HK-2 (cell line): Measurements from ENCODE around the gene BTN3A1.
"Not testable (repeated sequence)": the region's sequence is repeated elsewhere in the genome, so short reads cannot be mapped to it uniquely, and the experiment has no call there.

Experiments
- DNase-seq: peaks from one replicate; pipeline ENCODE4 v3.0.0-alpha.2; 2018; ENCODE audit not compliant: unreplicated experiment

Gene BTN3A1

DNA sequence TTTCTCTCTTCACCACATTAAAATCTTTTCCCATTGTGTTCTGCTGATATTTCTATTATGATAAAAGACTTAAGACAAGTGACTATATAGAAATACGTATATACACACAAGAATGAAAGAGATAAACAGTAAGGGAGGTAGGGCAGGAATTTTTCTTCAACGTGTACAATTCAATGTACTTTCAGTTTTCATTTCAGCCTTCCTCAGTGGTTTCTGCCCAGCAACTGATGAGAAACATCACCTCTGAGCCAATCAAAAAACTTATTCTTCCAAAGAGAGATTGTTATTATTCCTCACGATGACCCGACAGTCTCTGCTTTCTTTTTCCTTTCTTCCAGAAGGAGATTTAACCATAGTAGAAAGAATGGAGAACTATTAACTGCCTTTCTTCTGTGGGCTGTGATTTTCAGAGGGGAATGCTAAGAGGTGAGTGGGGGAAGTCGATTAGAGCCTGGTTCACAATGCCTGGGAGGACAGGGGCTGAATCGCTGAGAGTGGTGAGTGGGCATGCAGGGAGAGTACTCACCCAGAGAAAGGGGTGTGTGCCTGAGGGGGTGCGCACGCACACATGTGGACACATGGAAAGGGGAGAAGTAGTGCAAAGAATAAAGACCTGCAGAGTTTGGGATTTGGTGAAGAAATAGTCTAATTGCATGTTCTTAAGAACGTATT, at the start of gene BTN3A1:
Gene BTN3A1, plus strand, starts transcription at position 289 of the 672 bp plus-strand sequence. CDS start 3,289 bp downstream, outside the sequence.
- DNase-seq: peak; percentile 60

DNA sequence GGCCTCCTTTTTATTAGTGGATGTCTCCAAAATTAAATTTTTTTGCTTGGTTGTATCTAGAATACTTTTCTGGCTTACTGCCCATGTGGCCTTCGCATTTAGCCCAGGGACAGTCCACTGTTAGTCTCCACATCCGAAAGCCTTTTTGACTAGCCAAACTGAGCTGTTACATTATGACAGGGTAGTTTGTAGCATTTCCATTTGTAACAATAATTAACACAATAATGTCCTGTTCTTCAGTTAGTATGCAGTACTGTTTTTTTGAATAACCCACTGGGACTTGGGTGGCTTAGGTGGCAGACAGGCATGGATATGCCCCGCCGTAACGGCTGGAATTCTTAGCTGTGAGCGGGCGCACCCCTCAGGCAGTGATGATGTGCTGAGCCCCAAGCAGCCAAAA, 49.8 kb upstream of the BTN3A1 start:
- no peak for DNase-seq

DNA sequence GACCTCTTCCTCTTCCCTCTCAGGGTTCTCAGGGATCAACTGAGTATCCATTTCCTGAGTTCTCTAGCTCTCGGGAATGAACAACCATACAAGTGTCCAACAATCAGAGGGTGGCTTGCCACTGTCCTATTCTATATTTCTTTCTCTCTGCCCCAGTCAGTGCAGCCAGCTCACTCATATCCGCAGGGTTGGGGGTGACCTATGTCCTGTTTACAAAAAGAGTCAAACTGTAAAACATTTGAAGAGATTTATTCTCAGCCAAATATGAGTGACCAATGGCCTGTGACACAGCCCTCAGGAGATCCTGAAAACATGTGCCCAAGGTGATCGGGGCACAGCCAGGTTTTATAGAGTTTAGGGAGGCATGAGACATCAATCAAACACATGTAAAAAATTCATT, 47.9 kb upstream of the BTN3A1 start:
- no peak for DNase-seq

DNA sequence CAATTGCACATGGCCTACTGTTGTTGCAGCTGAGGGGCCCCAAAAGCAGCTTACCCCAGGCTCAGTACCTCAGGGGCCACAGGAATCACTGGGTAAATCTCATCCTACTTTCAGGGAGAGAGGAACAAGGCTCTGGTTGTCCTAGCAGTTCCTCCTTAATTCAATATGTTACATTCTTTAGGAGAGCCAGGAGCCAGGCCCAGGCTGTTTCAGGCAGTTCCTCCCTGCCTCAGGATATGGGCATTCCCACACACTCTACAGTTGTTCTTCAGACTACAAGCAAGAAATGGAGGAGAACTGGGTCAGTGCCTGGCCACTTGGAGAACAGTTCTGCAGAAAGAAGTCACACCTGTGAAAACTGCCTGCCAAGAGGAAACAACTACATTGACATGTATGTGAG, 46.7 kb upstream of the BTN3A1 start:
- DNase-seq: no peak

DNA sequence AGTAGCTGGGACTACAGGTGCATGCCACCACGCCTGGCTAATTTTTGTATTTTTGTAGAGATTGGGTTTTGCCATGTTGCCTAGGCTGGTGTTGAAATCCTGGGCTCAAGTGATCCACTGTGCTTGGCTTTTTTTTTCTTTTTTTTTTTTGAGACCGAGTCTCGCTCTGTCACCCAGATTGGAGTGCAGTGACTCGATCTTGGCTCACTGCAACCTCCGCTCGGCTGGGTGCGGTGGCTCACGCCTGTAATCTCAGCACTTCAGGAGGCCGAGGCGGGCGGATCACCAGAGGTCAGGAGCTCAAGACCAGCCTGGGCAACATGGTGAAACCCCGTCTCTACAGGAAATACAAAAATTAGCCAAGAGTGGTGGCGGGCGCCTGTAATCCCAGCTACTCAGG, 44.5 kb upstream of the BTN3A1 start:
- DNase-seq: not testable (repeated sequence)

DNA sequence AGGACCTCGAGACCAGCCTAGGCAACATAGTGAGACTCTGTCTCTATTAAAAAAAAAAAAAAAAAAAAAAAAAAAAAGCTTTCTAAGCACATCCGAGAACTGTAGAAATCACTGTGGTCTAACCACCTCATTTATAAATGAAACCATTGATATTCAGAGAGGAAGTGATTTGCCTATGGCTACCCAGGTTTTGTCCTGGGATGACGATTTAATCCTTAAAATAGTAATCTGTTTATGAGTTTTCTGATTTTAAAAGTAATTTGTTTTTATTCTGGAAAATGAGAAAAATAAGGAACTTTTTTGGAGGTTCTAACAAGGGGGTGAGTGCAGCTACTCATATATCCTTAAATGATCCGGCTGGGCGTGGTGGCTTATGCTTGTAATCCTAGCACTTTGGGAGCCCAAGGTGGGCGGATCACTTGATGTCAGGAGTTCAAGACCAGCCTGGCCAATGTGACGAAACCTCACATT, 43.5 kb upstream of the BTN3A1 start:
- no peak for DNase-seq

DNA sequence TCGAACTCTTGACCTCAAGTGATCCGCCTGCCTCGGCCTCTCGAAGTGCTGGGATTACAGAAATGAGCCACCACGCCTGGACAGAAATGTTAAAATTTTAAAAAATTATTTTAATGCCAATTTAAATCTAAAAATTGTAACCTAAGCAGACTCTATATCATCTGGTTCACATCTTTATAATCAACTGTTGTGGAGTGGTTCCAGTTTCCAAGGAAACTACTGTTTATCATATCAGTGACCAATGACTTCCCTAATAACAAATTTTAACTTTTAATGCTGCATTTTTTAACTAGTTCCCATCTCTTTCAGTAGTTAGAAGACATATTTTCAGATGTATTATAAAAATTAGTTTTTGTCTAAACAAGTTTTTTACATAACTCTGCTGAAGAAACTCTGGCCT, 42.3 kb upstream of the BTN3A1 start:
- no peak for DNase-seq

DNA sequence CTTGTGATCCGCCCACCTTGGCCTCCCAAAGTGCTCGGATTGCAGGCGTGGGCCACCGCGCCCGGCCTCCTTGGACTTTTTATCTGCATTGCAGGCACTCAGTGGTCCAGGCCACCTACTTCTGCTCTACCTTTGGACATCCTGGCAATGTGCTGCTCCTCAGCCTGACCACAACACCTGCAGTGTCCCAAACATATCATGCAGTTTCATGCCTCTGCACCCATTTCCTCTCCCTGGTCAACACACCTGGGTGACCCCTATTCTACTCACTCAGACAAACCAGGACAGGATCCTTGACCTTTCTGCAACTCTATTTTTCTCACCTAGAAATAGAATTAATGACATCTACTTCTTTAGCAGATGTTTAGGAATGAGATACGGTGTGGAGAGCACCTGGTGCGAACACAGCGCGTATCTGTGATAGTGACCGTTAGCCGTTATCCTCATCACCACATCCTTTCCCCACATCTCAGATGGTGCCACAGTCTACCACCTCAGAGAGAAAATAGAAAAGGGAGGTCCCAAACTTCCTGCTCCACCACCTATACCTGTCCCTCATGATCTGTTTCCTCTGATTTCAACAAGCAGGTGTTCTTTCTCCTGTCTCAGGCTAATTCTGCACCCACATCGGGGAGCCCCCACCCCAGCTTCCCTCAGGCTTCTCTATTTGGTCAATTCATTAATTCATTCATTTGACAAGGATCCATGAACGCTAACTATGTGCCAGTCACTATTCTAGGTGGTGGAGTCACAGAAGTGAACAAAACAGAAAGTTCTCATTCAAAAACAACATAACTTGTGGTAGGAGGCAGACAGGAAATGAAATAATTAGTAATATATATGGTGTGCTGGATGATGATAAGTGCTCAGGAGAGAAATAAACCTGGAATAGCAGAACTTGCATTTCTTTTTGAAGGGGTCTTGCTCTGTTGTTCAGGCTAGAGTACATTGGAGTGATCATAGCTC, 41.3 kb upstream of the BTN3A1 start:
- DNase-seq: no peak

DNA sequence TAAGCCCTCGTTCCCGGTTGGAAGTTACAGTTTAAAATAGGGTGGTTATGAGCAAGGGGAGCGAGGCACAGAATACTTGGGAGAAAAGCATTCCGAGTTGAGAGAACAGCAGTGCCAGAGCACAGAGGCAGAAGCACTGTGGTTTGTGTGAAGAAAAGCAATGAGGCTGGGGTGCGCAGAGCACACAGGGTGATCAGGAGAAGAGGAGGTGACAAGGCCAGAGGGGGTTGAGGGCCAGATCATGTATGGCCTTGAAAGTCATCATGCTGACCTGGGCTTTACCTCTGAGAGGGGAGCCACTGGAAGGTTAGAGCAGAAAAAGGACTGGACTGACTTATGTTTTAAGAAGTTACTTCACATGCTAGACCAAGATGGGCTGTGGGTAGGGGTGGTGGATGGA, 40.5 kb upstream of the BTN3A1 start:
- DNase-seq: no peak

DNA sequence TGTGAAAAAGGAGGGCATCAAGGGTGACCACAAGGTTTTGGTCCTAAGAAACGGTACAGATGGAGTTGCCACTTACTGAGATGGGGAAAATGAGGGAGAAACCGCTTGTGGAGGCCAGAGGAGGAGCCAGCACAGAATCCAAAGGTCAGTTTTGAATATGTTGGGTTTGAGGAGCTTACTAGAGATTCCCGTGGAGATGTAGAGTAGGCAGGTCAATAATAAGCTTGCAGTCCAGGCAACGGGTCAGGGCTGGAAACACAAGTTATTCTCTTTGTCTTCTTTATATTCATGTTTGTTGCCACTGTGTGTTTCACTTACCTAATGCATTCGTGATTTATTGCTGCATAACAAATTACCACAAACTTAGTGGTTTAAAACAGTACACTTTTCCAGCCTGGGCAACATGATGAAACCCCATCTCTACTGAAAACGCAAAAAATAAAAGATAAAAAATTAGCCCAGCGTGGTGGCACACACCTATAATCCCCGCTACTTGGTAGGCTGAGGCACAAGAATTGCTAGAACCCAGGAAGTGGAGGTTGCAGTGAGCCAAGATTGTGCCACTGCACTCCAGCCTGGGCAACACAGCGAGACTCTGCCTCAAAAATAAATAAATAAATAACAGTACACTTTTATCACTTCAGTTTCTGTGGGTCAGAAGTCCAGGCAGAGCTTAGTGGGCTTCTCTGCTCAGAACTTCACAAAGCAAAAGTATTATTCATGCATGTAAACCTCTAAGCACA, 39.8 kb upstream of the BTN3A1 start:
- DNase-seq: no peak

DNA sequence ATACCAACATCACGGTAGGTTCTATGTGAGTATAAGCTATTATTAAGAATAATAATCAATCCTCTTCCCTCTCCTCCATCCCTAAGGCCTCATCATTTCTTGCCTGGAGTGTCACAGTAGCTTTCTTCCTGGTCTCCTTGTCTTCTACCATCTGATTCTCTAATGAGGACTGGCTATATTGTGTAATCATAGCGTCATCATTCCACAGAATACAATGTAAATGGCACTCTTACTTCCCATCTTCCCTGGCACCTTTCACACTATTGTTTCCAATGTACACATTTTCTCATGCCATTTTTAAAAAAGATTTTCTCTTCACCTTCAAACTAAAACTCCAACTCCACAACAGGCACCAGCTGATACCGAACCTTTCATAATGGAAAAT, 39.2 kb upstream of the BTN3A1 start:
- DNase-seq: no peak

DNA sequence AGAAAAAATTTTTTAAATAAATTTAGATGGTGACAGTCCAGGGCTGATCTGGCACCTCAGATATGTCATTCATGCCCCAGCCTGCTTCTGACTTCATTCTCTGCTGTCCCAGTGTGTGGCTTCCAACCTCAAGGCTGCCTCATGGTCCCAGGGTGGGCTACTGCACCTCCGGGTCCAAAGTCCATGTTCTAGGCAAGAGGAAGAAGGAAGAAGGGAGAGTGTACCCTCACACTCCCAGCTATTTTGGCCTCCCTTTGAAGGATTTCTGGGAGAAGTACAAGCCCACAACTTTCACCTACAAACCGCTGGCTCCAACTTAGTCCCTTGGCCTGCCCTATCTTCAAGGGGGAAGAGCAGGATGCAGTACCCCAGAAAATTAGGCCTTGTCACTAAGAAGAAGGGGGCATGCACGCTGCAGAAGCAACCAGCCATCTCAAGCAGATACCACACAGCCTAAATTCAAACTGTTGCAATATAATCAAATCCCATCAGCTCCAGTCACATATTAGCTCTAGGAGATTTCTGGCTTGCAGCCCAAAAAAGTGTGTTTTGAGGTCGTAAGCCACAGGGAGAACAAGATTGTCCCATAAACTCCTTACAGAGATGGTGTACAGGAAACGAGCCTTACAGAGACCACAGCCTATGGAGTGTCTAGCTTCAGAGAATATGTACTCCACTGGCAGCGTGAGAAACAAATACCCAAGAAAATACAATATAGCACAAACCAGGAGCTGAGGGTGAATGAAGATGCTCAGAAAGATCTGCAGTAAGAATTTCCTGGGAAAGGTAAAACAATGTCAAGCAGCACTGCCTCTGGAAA, 38.0 kb upstream of the BTN3A1 start:
- DNase-seq: peak; percentile 5

DNA sequence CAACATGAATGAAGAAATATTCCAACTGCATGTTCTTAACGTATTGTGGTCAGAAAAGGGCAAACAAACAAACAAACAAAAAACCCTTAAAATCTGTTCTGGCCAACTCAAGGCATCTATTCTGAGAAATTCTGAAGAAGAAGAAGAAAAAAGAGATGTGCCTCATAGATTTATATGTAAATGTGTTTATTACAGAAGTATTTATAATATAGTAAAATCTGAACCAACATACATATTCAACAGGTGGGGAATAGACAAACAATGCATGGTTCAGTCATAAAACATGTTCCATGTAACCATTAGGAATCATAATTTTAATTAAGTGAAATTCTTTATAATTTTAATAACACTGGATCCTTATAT, 36.5 kb upstream of the BTN3A1 start:
- DNase-seq: no peak

DNA sequence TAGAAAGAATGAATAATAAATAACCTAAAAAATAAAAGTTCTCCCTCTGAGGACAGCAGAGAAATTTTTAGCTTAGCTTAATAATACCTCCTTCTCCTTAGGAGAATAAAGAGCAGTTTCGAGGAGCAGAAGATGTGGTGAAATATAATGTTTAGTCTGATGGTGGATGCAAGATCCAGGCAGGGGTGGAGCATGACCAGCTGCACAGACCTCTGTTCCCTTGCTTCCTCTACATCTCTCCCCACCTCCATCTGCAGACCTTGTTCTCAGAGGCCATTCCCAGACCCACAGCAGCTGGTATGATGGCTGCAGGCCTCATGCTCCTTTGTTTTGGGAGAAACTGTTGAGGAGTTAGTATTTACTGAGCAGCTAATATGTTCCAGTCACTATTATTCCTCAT, 35.6 kb upstream of the BTN3A1 start:
- DNase-seq: no peak

DNA sequence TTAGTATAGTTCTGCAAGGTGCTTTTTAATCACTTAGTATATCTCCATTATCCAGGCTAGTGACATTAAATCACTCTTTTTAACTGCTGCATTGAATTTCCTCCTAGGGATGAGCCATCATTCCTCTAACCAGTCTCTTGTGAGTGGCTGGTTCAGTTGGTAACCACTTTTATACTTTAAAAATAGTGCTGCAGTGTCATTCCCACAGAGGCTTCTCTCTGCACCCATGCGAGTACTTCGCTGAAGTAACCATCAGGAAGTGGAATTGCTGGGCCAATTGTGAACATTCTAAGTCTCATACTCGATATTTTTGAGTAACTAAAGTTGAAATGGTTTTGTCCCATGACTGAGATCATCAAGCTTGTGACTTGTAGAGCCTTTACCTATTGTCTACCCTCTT, 35.0 kb upstream of the BTN3A1 start:
- DNase-seq: no peak

DNA sequence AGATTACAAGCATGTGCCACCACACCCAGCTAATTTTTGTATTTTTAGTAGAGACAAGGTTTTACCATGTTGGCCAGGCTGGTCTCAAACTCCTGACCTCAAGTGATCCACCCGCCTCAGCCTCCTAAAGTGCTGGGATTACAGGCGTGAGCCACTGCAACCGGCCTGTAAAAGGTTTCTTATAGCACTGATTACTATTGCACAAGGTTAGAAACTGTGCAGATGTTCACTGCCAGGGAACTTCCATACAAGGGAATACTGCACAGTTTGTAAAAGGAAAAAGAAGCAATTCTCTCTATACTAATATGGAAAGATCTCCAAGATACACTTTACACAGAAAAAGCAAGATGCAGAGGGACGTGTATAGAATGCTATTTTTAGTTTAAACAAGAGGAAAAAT, 30.3 kb upstream of the BTN3A1 start:
- not testable (repeated sequence) for DNase-seq

DNA sequence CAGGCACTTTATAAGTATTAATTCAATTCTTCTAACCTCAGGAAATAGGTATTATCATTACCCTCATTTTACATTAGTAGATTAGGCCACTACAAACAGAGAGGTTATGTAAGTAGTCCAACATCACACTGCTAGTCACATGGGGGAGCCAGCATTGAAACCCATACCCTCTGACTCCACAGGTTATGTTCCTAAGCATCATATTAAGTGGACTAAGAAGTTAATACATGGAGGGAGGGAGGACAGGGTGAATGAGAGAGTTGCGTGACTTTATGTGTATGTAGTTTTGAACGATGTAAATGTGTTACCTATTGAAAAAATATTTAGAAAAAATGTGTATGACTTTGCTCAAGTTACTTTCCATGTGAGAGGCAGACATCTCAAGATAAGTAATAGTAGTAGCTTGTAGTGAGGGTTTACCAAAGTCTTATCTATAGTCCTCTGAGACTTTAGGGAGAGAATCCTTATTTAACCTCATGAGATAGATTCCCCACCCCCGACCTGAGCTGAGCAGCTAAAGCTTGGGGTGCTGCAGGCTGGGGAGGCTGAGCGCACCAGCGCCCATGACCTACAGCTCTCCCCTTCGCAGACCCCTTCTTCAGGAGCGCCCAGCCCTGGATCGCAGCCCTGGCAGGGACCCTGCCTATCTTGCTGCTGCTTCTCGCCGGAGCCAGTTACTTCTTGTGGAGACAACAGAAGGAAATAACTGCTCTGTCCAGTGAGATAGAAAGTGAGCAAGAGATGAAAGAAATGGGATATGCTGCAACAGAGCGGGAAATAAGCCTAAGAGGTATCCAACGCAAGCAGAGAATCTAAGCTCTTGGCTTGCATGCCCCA, 29.5 kb upstream of the BTN3A1 start:
- no peak for DNase-seq

DNA sequence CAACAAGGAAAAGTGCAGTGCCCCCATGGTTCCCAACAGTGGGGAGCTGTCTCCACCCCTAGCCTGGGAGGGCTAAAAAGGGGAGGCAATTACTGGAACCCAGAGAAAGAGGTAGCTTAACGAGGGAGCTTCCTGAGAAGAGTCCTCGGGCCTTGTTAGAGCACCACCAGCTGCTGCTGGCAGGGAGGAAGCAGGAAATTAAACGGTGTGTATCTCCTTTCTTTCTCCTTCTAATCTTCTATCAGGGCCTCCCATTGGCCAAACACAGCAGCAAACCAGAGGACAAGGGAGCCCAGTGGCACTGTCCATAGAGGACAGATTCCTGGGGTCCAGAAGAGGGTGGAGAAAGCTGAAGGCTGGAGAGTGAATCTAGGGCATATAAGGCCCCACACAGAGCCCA, 26.8 kb upstream of the BTN3A1 start:
- no peak for DNase-seq

DNA sequence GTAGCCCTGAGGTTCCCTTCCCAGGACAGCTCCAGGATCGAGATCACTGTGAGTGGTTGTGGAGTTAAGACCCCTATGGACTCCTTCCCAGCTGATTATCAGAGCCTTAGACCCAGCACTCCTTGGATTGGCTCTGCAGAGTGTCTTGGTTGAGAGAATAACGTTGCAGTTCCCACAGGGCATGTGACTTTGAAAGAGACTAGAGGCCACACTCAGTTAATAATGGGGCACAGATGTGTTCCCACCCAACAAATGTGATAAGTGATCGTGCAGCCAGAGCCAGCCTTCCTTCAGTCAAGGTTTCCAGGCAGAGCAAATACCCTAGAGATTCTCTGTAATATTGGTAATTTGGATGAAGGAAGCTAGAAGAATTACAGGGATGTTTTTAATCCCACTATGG, 24.4 kb upstream of the BTN3A1 start:
- no peak for DNase-seq

DNA sequence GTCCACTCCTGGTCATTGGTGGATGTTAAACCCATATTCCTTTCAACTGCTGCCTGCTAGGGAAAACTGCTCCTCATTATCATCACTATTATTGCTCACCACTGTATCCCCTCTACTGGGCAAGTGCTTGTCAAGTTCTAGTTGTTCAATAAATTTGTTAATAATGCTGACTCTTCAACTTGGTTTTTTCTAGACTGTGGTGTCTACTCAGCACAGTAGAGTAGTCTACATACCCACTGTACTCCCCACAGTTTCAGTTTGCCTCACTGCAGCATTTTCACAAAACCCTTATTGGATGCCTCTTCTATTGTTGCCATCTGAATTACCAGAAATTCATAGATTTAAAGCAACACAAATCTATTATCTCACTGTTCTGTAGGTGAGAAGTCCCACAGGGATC, 23.9 kb upstream of the BTN3A1 start:
- DNase-seq: not testable (repeated sequence)

DNA sequence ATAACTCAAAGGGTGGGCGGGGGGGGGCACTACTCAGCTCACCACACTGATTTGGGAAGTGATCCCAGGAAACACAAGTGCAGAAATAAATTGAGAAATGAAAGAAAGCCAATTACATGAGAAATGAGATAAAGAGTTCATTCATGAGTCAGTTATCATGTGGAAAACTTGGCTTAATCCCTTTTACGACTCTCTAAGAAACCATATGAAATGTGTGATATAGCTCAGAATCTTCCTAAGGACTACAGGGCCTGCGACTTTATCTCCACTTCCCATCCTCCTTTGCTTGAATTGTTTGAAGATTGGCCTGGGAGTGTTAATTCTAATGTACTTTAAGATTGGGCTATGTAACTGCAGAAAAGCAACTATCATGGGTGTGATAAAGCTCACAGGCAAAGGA, 22.8 kb upstream of the BTN3A1 start:
- no peak for DNase-seq
